Stimulated activated CD4-positive, alpha-beta T cell treated with anti-CD3 and anti-CD28 coated beads, Interleukin-2, amount 100 ng/mL, for 4 hours (primary cell): ENCODE data around the gene TPGS2.
"Not testable (repeated sequence)": the region's sequence is repeated elsewhere in the genome, so short reads cannot be mapped to it uniquely, and the experiment has no call there.

ENCODE experiments used
- DNase-seq: peaks from one replicate; pipeline ENCODE4 v3.0.0-alpha.2; 2020; ENCODE audit warnings: low read depth

TPGS2 gene

GRCh38 chr18:36772241-36772723, 56.5 kb downstream of the TPGS2 start:
- DNase-seq = no peak

- no peak for DNase-seq
Measured at GRCh38 chr18:36771245-36771644, 57.6 kb downstream of the TPGS2 start.

GRCh38 chr18:36770315-36770946, 58.4 kb downstream of the TPGS2 start:
- no peak for DNase-seq

- DNase-seq = no peak
Measured at GRCh38 chr18:36769611-36770314, 59.0 kb downstream of the TPGS2 start.

- DNase-seq = no peak
Measured at GRCh38 chr18:36769172-36769571, 59.6 kb downstream of the TPGS2 start.

- no peak for DNase-seq
Measured at GRCh38 chr18:36766836-36767235, 62.0 kb downstream of the TPGS2 start.

GRCh38 chr18:36762965-36763364, 65.8 kb downstream of the TPGS2 start:
- not testable (repeated sequence) for DNase-seq

GRCh38 chr18:36762074-36762473, 66.7 kb downstream of the TPGS2 start:
- no peak for DNase-seq

GRCh38 chr18:36761186-36761698, 67.6 kb downstream of the TPGS2 start:
- DNase-seq = no peak

GRCh38 chr18:36760598-36760997, 68.2 kb downstream of the TPGS2 start:
- no peak for DNase-seq

GRCh38 chr18:36759167-36759776, 69.5 kb downstream of the TPGS2 start:
- no peak for DNase-seq

- no peak for DNase-seq
Measured at GRCh38 chr18:36758623-36759022, 70.2 kb downstream of the TPGS2 start.

GRCh38 chr18:36757991-36758390, 70.8 kb downstream of the TPGS2 start:
- DNase-seq = no peak

- DNase-seq = no peak
Measured at GRCh38 chr18:36757081-36757480, 71.7 kb downstream of the TPGS2 start.

GRCh38 chr18:36756242-36756641, 72.6 kb downstream of the TPGS2 start:
- DNase-seq = no peak

GRCh38 chr18:36752929-36753865, 75.6 kb downstream of the TPGS2 start:
- no peak for DNase-seq

- no peak for DNase-seq
Measured at GRCh38 chr18:36745219-36745975, 83.4 kb downstream of the TPGS2 start.

GRCh38 chr18:36744261-36744876, 84.4 kb downstream of the TPGS2 start:
- no peak for DNase-seq
